Keratinocyte (primary cell): ENCODE results near the gene ZMIZ1. TPM values are rescaled to one million over a fixed set of nuclear protein-coding genes. Genes with fewer than 3 reads are reported as not detected.

Source experiments
- DNase-seq: peaks from one replicate; pipeline ENCODE4 v3.0.0-alpha.2; 2011; ENCODE audit warnings: low read depth, missing footprints, low spot score
- FAIRE-seq: peaks from 2 replicates; lab custom pipeline; 2011; peaks lifted over from hg19 to GRCh38; lab: Jason Lieb, UNC
- H2AFZ ChIP-seq: 2 replicates; pipeline ENCODE4 v1.6.0; 2012; ENCODE audit warnings: low read length, control low read depth, inconsistent platforms; ENCODE audit not compliant: control insufficient read depth
- H3K27ac ChIP-seq: 2 replicates; pipeline ENCODE4 v1.5.1; 2011; ENCODE audit warnings: low read length; ENCODE audit not compliant: control insufficient read depth, insufficient read depth
- H3K27me3 ChIP-seq: 3 replicates; pipeline ENCODE4 v1.6.0; 2011; ENCODE audit warnings: low read length; ENCODE audit not compliant: control insufficient read depth, insufficient read depth; ENCODE audit errors: extremely low read depth
- H3K36me3 ChIP-seq, 2 experiments: 2 replicates in 1 of 2; 3 replicates in 1 of 2; pipeline ENCODE4 v1.5.1; 2011; ENCODE audit warnings: low read length in 2 of 2, mild to moderate bottlenecking in 1 of 2; ENCODE audit not compliant: control insufficient read depth in 2 of 2, insufficient read depth in 2 of 2; ENCODE audit errors: extremely low read depth in 1 of 2
- H3K4me1 ChIP-seq: 3 replicates; pipeline ENCODE4 v1.5.1; 2011; ENCODE audit warnings: low read length; ENCODE audit not compliant: control insufficient read depth, insufficient read depth; ENCODE audit errors: extremely low read depth
- H3K4me2 ChIP-seq: 3 replicates; pipeline ENCODE4 v1.6.0; 2011; ENCODE audit warnings: low read depth, low read length; ENCODE audit not compliant: control insufficient read depth, insufficient read depth; ENCODE audit errors: extremely low read depth
- H3K4me3 ChIP-seq, 3 experiments: fragments of 200-600 bp in 1 of 3; sonication (generic) in 1 of 3; 2 replicates in 2 of 3; 3 replicates in 1 of 3; pipeline ENCODE4 v1.5.1; 2011 to 2016; ENCODE audit warnings: low read length in 3 of 3, mild to moderate bottlenecking in 3 of 3, control low read depth in 2 of 3, inconsistent platforms in 1 of 3, low read depth in 1 of 3, mixed read lengths in 1 of 3, mixed run types in 1 of 3, moderate library complexity in 1 of 3; ENCODE audit not compliant: control insufficient read depth in 2 of 3, insufficient read depth in 2 of 3; ENCODE audit errors: extremely low read depth in 1 of 3
- H3K79me2 ChIP-seq: 2 replicates; pipeline ENCODE4 v1.6.0; 2012; ENCODE audit warnings: low read length; ENCODE audit not compliant: control insufficient read depth, insufficient read depth
- H3K9ac ChIP-seq: 3 replicates; pipeline ENCODE4 v1.6.0; 2011; ENCODE audit warnings: low read length; ENCODE audit not compliant: control insufficient read depth, insufficient read depth; ENCODE audit errors: extremely low read depth
- H3K9me1 ChIP-seq: 3 replicates; pipeline ENCODE4 v1.6.0; 2011; ENCODE audit warnings: low read length; ENCODE audit not compliant: control insufficient read depth, insufficient read depth; ENCODE audit errors: extremely low read depth
- H3K9me3 ChIP-seq: 2 replicates; pipeline ENCODE4 v1.5.1; 2012; ENCODE audit warnings: low read depth, low read length; ENCODE audit not compliant: control insufficient read depth
- H4K20me1 ChIP-seq: 3 replicates; pipeline ENCODE4 v1.6.0; 2011; ENCODE audit warnings: low read length; ENCODE audit not compliant: control insufficient read depth, insufficient read depth; ENCODE audit errors: extremely low read depth
- CTCF ChIP-seq, 3 experiments: IDR thresholded peaks in 1 of 3; conservative IDR thresholded peaks in 1 of 3; optimal IDR thresholded peaks in 1 of 3; 2 replicates in 2 of 3; 3 replicates in 1 of 3; pipeline versions ENCODE3 to v1.5.1; 2011; ENCODE audit warnings: low read length in 3 of 3, mild to moderate bottlenecking in 3 of 3, moderate library complexity in 2 of 3, control low read depth in 1 of 3, inconsistent platforms in 1 of 3; ENCODE audit not compliant: insufficient read depth in 2 of 3; ENCODE audit errors: extremely low read depth in 1 of 3
- EZH2 ChIP-seq: IDR thresholded peaks from one replicate; pipeline ENCODE4 v1.6.1; 2012; ENCODE audit warnings: inconsistent platforms, mild to moderate bottlenecking, low read length, moderate library complexity
- dilution Hi-C: fragments of 300-500 bp; cut with MboI; formaldehyde crosslinking; loops from one replicate; pipeline ENCODE4 v1.7.0; 2020; ENCODE audit warnings: low sequenced_read_pairs; ENCODE audit not compliant: extremely low pct_ligation_motif_present
- polyA plus RNA-seq, 5 experiments: library from polyadenylated mRNA; depleted of rRNA in 3 of 5; stranded (reverse) in 3 of 5; stranded (forward) in 1 of 5; unstranded in 1 of 5; fragments of >200 nt; gene quantifications; 1 replicate in 1 of 5; 2 replicates in 3 of 5; 3 replicates in 1 of 5; pipeline versions ENCODE4 v1.2.1 to v1.2.3, GENCODE V29; 2011 to 2012; ENCODE audit warnings: missing spikeins in 2 of 5, low read depth in 1 of 5, low replicate concordance in 1 of 5

Gene ZMIZ1
- polyA plus RNA-seq, 1 donor (not counting 4 experiments of a cell fraction or from before 2014, with no cell fraction given), result 1.8 TPM

DNA sequence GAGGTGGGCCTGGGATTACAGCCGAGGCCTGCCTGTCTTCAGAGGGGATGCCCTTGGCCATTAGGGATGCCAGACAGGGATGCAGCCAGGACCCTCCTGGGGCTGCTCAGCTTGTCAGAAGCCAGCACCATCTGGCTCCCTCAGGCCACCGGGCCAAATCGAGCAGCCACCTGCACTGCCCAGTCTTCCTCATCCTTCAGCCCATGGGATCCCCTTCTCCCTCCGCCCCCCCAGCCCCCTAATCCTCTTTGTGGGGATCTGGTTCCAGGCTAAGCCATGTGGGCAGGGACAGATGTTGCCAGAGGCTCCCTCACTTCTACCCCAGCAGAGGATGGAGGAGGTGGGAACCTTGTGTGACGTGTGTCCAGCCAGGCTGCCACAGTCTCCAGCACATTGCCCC is 141.1 kb downstream of the ZMIZ1 start:
- H3K9ac ChIP-seq, result no peak overlapping the region
- no peaks in the 10 kb centered on the region for H4K20me1 ChIP-seq
- no peaks in the 10 kb centered on the region for H3K9me3 ChIP-seq
- H3K36me3 ChIP-seq, result peaks cover 3 to 17% of the 10 kb centered on the region in 2 experiments
- FAIRE-seq (no peak), DNase-seq (no peak)
- H3K4me2 ChIP-seq, result no peak overlapping the region
- H3K27me3 ChIP-seq, result no peaks in the 10 kb centered on the region
- dilution Hi-C loops, result no loop called here
- H3K4me3 ChIP-seq, result no peak overlapping the region
- H3K27ac ChIP-seq, result no peak overlapping the region
- H3K4me1 ChIP-seq, result no peaks in the 10 kb centered on the region
- no peaks in the 10 kb centered on the region for H3K9me1 ChIP-seq
- no peaks in the 10 kb centered on the region for H3K79me2 ChIP-seq
- no peak overlapping the region for H2AFZ ChIP-seq
- no peak for TF ChIP-seq CTCF (optimal IDR thresholded peaks at IDR 0.05 in 1 of 3, IDR thresholded peaks at IDR 0.05 in 1 of 3, conservative IDR thresholded peaks at IDR 0.05 in 1 of 3; ENCODE audit: extremely low read depth in 1 of 3, insufficient read depth in 2 of 3, low read length in 3 of 3)

DNA sequence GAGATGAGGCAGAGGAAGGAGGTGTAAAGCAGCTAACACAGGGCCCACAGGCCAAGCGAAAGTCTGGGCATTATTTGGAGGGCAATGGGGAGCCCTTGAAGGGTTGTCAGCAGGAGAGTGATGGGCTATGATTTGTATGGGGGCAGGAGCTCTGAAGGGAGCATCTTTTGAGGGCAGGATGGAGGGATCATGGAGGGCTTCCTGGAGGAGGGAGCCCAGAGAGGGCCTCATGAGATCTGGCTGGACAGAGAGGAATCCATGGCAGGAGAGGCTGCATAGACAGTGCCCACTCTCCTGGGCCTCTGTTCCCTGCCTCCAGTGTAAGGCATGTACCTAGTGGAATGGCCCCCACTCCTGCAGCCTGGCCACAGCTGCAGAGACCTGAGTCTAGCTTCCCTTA is 141.9 kb downstream of the ZMIZ1 start:
- Histone ChIP-seq H3K4me3 (no peak overlapping the region), H3K27ac (no peak overlapping the region), H3K9me1 (no peaks in the 10 kb centered on the region), H2AFZ (no peak overlapping the region), H3K27me3 (no peaks in the 10 kb centered on the region), H3K4me2 (no peak overlapping the region), H4K20me1 (no peaks in the 10 kb centered on the region), H3K79me2 (no peaks in the 10 kb centered on the region), H3K9me3 (no peaks in the 10 kb centered on the region), H3K9ac (no peak overlapping the region), H3K36me3 (peaks cover 3 to 15% of the 10 kb centered on the region in 2 experiments), H3K4me1 (no peaks in the 10 kb centered on the region)
- dilution Hi-C loops, result no loop called here
- TF ChIP-seq EZH2 (no peak), CTCF (optimal IDR thresholded peaks at IDR 0.05 in 1 of 3, IDR thresholded peaks at IDR 0.05 in 1 of 3, conservative IDR thresholded peaks at IDR 0.05 in 1 of 3; ENCODE audit: extremely low read depth in 1 of 3, insufficient read depth in 2 of 3, low read length in 3 of 3) (no peak)
- DNase-seq, result no peak
- FAIRE-seq, result no peak
